Stimulated activated CD4-positive, alpha-beta T cell treated with anti-CD3 and anti-CD28 coated beads, TNF-alpha, amount 100 ng/mL, for 48 hours (primary cell): ENCODE data around the gene TOLLIP.

Experiments
- DNase-seq, 3 donors: peaks; one replicate each; pipeline ENCODE4 v3.0.0-alpha.2; 2020; ENCODE audit warnings: low read depth in 3 of 3

TOLLIP gene

GRCh38 chr11:1310772-1311468 lies 1.5 kb upstream of the TOLLIP start:
- no peak for DNase-seq

- DNase-seq: no peak
Measured at GRCh38 chr11:1310318-1310687, 871 bp upstream of the TOLLIP start.

GRCh38 chr11:1308743-1309497 lies 512 bp downstream of the TOLLIP start:
- DNase-seq: no peak

GRCh38 chr11:1307998-1308742 lies 1.3 kb downstream of the TOLLIP start:
- no peak for DNase-seq

GRCh38 chr11:1307163-1307870 lies 2.1 kb downstream of the TOLLIP start:
- DNase-seq: no peak

GRCh38 chr11:1306186-1307162 lies 3.0 kb downstream of the TOLLIP start:
- no peak for DNase-seq

GRCh38 chr11:1305501-1306056 lies 3.9 kb downstream of the TOLLIP start:
- no peak for DNase-seq

- DNase-seq: no peak
Measured at GRCh38 chr11:1305063-1305495, 4.4 kb downstream of the TOLLIP start.

GRCh38 chr11:1304380-1304779 lies 5.1 kb downstream of the TOLLIP start:
- no peak for DNase-seq

- no peak for DNase-seq
Measured at GRCh38 chr11:1303973-1304372, 5.5 kb downstream of the TOLLIP start.

- DNase-seq: no peak
Measured at GRCh38 chr11:1303126-1303821, 6.2 kb downstream of the TOLLIP start.

GRCh38 chr11:1302461-1303125 lies 6.8 kb downstream of the TOLLIP start:
- DNase-seq: no peak

- no peak for DNase-seq
Measured at GRCh38 chr11:1302041-1302460, 7.4 kb downstream of the TOLLIP start.

- no peak for DNase-seq
Measured at GRCh38 chr11:1301220-1302000, 8.0 kb downstream of the TOLLIP start.

GRCh38 chr11:1300569-1301187 lies 8.8 kb downstream of the TOLLIP start:
- DNase-seq: no peak

GRCh38 chr11:1300121-1300520 lies 9.3 kb downstream of the TOLLIP start:
- DNase-seq: no peak

- no peak for DNase-seq
Measured at GRCh38 chr11:1299621-1300020, 9.8 kb downstream of the TOLLIP start.
